Fibroblast of mammary gland (primary cell): Measurements from ENCODE around the gene MT1A.

ENCODE experiments used
- DNase-seq: peaks from one replicate; pipeline ENCODE4 v3.0.0-alpha.2; 2010; ENCODE audit warnings: low read depth
- H3K4me3 ChIP-seq: 2 replicates; pipeline ENCODE4 v1.5.1; 2011; ENCODE audit warnings: low read depth, mild to moderate bottlenecking, low read length, moderate library complexity; ENCODE audit not compliant: control insufficient read depth
- CTCF ChIP-seq: conservative IDR thresholded peaks from 2 replicates; pipeline ENCODE4 v1.5.1; 2011; ENCODE audit warnings: low read depth, low read length, inconsistent platforms; ENCODE audit not compliant: control insufficient read depth, insufficient read depth

MT1A gene

GRCh38 chr16:56625943-56626654 is 12.4 kb upstream of the MT1A start:
- peak; percentile 95 for DNase-seq
- peak overlapping the region; percentile 77 for H3K4me3 ChIP-seq
- no peak for TF ChIP-seq CTCF

GRCh38 chr16:56626685-56627084 is 11.8 kb upstream of the MT1A start:
- peak overlapping the region; percentile 77 for H3K4me3 ChIP-seq
- DNase-seq: no peak
- no peak for TF ChIP-seq CTCF

- DNase-seq: peak; percentile 39
- no peak overlapping the region for H3K4me3 ChIP-seq
- TF ChIP-seq CTCF: no peak
These were observed 9.7 kb upstream of the MT1A start for GRCh38 chr16:56628486-56629350.

- no peak for DNase-seq
- no peak for TF ChIP-seq CTCF
These were observed 8.9 kb upstream of the MT1A start for GRCh38 chr16:56629531-56629930.

GRCh38 chr16:56630134-56630533 is 8.3 kb upstream of the MT1A start:
- no peak overlapping the region for H3K4me3 ChIP-seq
- DNase-seq: no peak
- no peak for TF ChIP-seq CTCF

More at GRCh38 chr16:56629531-56629930, 8.9 kb upstream of the MT1A start:
- H3K4me3 ChIP-seq: no peak overlapping the region

GRCh38 chr16:56631197-56631596 is 7.3 kb upstream of the MT1A start:
- H3K4me3 ChIP-seq: no peak overlapping the region
- DNase-seq: no peak
- no peak for TF ChIP-seq CTCF

GRCh38 chr16:56631832-56632155 is 6.7 kb upstream of the MT1A start:
- DNase-seq: no peak
- peak overlapping the region; percentile 35 for H3K4me3 ChIP-seq
- TF ChIP-seq CTCF: no peak
